Activated naive CD4-positive, alpha-beta T cell treated with anti-CD3 and anti-CD28 coated beads, Interleukin-2, amount 50 U/mL, for 72 hours (primary cell): ENCODE measurements around the gene SERPINB3. TPM values are rescaled to one million over a fixed set of nuclear protein-coding genes. Genes with fewer than 3 reads are reported as not detected.
"Not testable (repeated sequence)": the region's sequence is repeated elsewhere in the genome, so short reads cannot be mapped to it uniquely, and the experiment has no call there.

Experiments used
- ATAC-seq, 2 donors: fragments of 150-1000 bp; cut with Tn5 transposase; 2 replicates each; pipeline ENCODE4 v1.10.0; 2021; ENCODE audit warnings: mild to moderate bottlenecking in 2 of 2, moderate library complexity in 2 of 2
- DNase-seq, 2 donors: peaks; one replicate each; pipeline ENCODE4 v3.0.0; 2021 to 2022; ENCODE audit warnings: low spot score in 2 of 2
- H3K27ac Mint-ChIP-seq, 2 donors: one replicate each; pipeline ENCODE4 v1.8.0; 2022; ENCODE audit warnings: mild to moderate bottlenecking in 2 of 2, mixed read lengths in 2 of 2
- H3K36me3 Mint-ChIP-seq, 2 donors: one replicate each; pipeline ENCODE4 v1.8.0; 2022; ENCODE audit warnings: mixed read lengths in 2 of 2
- H3K9me3 Mint-ChIP-seq, 2 donors: one replicate each; pipeline ENCODE4 v1.8.0; 2022; ENCODE audit warnings: mixed read lengths in 2 of 2
- total RNA-seq, 2 donors: library from RNA; stranded (reverse); gene quantifications; one replicate each; pipeline ENCODE4 v1.2.3, GENCODE V29; 2022

SERPINB3 gene
- total RNA-seq, 2 donors from 2014 or later = not detected

- Mint-ChIP-seq H3K9me3 (peaks cover 0 to 7% of the 10 kb centered on the region in 2 donors), H3K27ac (no peak overlapping the region), H3K36me3 (no peaks in the 10 kb centered on the region)
- DNase-seq (no peak), ATAC-seq (no peak)
Measured at GRCh38 chr18:63676526-63677323, 15.0 kb upstream of the SERPINB3 start.

DNA sequence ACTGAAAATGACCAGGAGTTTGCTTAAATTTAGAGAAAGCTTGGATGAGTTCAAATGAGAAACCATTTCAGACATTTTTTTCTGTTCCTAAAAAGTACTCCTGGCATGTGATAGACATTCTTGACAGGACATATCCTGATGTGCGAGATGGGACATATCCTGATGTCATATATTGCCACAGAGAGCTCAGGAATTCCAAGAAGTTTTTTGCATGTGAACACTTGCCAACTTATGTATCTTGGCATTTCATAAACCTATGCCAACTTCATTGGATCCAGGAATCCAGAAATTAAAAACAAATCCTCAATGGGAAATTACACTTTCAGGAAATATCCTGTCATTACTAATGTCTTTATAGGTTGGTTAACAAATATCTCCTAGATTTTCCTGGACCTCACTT is 2.9 kb upstream of the SERPINB3 start:
- Mint-ChIP-seq H3K27ac (no peak overlapping the region), H3K9me3 (peaks cover 8 to 10% of the 10 kb centered on the region in 2 donors), H3K36me3 (no peaks in the 10 kb centered on the region)
- no peak for ATAC-seq
- DNase-seq = no peak

GRCh38 chr18:63658920-63659319 is 2.8 kb downstream of the SERPINB3 start:
- H3K27ac Mint-ChIP-seq, ATAC-seq, DNase-seq, H3K36me3 Mint-ChIP-seq, H3K9me3 Mint-ChIP-seq: not testable (repeated sequence)

- H3K36me3 Mint-ChIP-seq, DNase-seq, H3K27ac Mint-ChIP-seq, H3K9me3 Mint-ChIP-seq, ATAC-seq: not testable (repeated sequence)
Measured at GRCh38 chr18:63650271-63650670, 11.4 kb downstream of the SERPINB3 start.

GRCh38 chr18:63648241-63648640 is 13.5 kb downstream of the SERPINB3 start:
- Mint-ChIP-seq H3K36me3 (no peaks in the 10 kb centered on the region), H3K9me3 (no peaks in the 10 kb centered on the region), H3K27ac (no peak overlapping the region)
- ATAC-seq = no peak
- no peak for DNase-seq

GRCh38 chr18:63646936-63647335 is 14.8 kb downstream of the SERPINB3 start:
- Mint-ChIP-seq H3K27ac (no peak overlapping the region), H3K9me3 (no peaks in the 10 kb centered on the region), H3K36me3 (no peaks in the 10 kb centered on the region)
- ATAC-seq = no peak
- no peak for DNase-seq

- not testable (repeated sequence) for H3K27ac Mint-ChIP-seq, DNase-seq, H3K9me3 Mint-ChIP-seq, H3K36me3 Mint-ChIP-seq, ATAC-seq
Measured at GRCh38 chr18:63644694-63645093, 17.0 kb downstream of the SERPINB3 start.

- not testable (repeated sequence) for H3K27ac Mint-ChIP-seq, H3K36me3 Mint-ChIP-seq, ATAC-seq
Measured at GRCh38 chr18:63644142-63644541, 17.6 kb downstream of the SERPINB3 start, which contains the start of gene SERPINB4. TSS of gene SERPINB4 (minus strand) at chr18:63644256. CDS start at chr18:63643577, 679 bp downstream.

GRCh38 chr18:63642668-63643356 is 18.9 kb downstream of the SERPINB3 start:
- H3K36me3 Mint-ChIP-seq, DNase-seq, ATAC-seq, H3K27ac Mint-ChIP-seq, H3K9me3 Mint-ChIP-seq: not testable (repeated sequence)

More at GRCh38 chr18:63644142-63644541, 17.6 kb downstream of the SERPINB3 start, which contains the start of gene SERPINB4:
- DNase-seq, H3K9me3 Mint-ChIP-seq: not testable (repeated sequence)

DNA sequence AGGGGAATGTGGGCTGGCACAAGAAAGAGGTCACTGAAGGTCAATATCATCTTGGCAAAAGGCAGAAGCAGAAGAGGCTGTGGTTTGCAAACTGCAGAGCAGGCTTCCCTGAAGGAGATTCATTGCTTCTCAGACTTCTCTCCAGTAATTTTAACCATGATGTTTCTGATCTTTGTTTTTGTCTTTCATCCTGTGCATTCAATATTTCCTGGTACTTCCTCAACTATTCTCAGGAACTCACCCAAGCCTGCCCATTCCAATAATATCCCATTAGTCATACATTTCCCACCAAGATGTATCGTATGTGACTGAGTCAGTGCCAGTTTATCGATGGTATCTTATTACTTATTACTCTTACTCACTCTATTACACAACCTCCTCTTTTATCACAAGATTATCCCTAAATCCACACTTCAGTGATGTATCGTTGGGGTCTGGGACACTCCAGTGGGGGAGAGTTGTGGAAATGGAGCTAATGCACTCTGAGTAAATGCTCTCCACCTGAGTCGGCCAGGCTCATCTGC is 20.5 kb downstream of the SERPINB3 start:
- not testable (repeated sequence) for DNase-seq, H3K27ac Mint-ChIP-seq, ATAC-seq, H3K36me3 Mint-ChIP-seq, H3K9me3 Mint-ChIP-seq

GRCh38 chr18:63637703-63638102 is 24.0 kb downstream of the SERPINB3 start:
- Mint-ChIP-seq H3K36me3 (no peaks in the 10 kb centered on the region), H3K9me3 (no peaks in the 10 kb centered on the region), H3K27ac (no peak overlapping the region)
- no peak for ATAC-seq
- no peak for DNase-seq

DNA sequence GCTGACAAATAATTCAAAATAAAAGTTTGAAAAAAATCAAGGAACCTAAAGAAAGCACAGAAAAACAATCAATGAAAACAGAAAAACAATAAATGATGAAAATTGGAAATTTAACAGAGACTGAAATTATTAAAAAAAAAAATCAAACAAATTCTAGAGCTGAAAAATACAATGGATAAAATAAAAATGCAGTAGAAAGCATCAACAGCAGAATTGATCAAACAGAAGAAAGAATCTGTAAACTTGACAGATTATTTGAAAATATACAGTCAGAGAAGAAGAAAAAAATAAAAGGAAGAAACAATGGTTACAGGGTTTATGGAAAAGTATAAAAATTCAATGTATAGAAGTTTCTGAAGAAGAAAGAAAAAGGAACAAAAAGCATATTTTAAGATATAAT is 33.9 kb downstream of the SERPINB3 start:
- DNase-seq (no peak), ATAC-seq (no peak)
- peaks cover 0 to 22% of the 10 kb centered on the region in 2 donors for H3K36me3 Mint-ChIP-seq
- peaks cover 27% of the 10 kb centered on the region in 2 donors for H3K9me3 Mint-ChIP-seq
- no peak overlapping the region for H3K27ac Mint-ChIP-seq

DNA sequence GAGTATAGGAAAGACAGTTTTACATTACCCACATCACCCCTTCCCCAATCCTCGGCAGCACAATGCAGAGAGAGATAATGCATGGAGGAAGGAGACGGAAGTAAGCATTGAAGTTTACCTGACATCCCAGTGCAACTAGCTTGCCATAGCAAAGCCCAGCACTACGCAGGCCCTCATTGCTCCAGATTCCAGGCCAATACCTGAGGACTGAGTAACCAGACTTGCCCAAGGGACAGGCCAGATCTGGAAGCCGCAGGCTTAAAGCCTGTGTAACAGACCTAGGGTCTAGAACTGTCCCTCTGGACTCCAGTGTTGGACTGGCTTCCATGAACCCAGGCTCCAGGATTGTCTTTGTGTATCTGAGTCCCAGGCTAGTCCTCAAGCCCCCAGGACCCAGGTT is 35.3 kb downstream of the SERPINB3 start:
- DNase-seq = no peak
- no peak for ATAC-seq
- Mint-ChIP-seq H3K36me3 (peaks cover 0 to 22% of the 10 kb centered on the region in 2 donors), H3K27ac (no peak overlapping the region), H3K9me3 (peaks cover 23 to 27% of the 10 kb centered on the region in 2 donors)

DNA sequence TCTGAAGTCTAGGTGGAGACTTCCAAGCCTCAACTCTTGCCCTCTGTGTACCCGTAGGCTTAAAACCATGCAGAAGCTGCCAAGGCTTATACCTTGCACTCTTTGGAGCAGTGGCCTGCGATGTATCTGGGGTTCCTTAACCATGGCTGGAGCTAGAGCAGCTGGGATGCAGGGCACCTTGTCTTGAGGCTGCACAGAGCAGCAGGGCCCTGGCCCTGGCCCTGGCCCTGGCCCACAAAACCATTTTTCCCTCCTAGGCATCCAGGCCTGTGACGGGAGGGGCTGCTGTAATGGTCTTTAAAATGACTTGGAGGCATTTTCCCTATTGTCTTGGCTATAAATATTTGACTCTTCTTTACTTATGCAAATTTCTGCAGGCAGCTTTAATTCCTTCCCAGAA is 36.8 kb downstream of the SERPINB3 start:
- H3K36me3 Mint-ChIP-seq = peaks cover 0 to 22% of the 10 kb centered on the region in 2 donors
- DNase-seq = no peak
- peaks cover 27 to 30% of the 10 kb centered on the region in 2 donors for H3K9me3 Mint-ChIP-seq
- H3K27ac Mint-ChIP-seq = no peak overlapping the region
- ATAC-seq = no peak

- no peak for ATAC-seq
- DNase-seq = no peak
- H3K27ac Mint-ChIP-seq = no peak overlapping the region
- peaks cover 0 to 4% of the 10 kb centered on the region in 2 donors for H3K36me3 Mint-ChIP-seq
- H3K9me3 Mint-ChIP-seq = peaks cover 5 to 12% of the 10 kb centered on the region in 2 donors
Measured at GRCh38 chr18:63619661-63620060, 42.0 kb downstream of the SERPINB3 start.

GRCh38 chr18:63617915-63618234 is 43.8 kb downstream of the SERPINB3 start:
- DNase-seq (no peak), ATAC-seq (no peak)

More at GRCh38 chr18:63617915-63618234, 43.8 kb downstream of the SERPINB3 start:
- Mint-ChIP-seq H3K9me3 (peaks cover 0 to 8% of the 10 kb centered on the region in 2 donors), H3K36me3 (no peaks in the 10 kb centered on the region), H3K27ac (no peak overlapping the region)
